OCI-LY3 (cell line): ENCODE measurements around the gene SPG21.
"Not testable (repeated sequence)": the region's sequence is repeated elsewhere in the genome, so short reads cannot be mapped to it uniquely, and the experiment has no call there.

ENCODE experiments used
- H2AFZ ChIP-seq: fragments of 200-600, 300-600 bp; shearing (Covaris generic); 2 replicates; pipeline ENCODE4 v1.6.0; 2014; ENCODE audit warnings: antibody characterized with exemption, low read depth, low read length
- H3K27ac ChIP-seq: fragments of 200-600, 300-600 bp; sonication (generic); 2 replicates; pipeline ENCODE4 v1.5.1; 2014; ENCODE audit warnings: mild to moderate bottlenecking, low read length, moderate library complexity, mixed read lengths
- H3K27me3 ChIP-seq: fragments of 200-600, 300-600 bp; sonication (generic); 2 replicates; pipeline ENCODE4 v1.6.1; 2014; ENCODE audit warnings: low read depth, low read length, mixed read lengths
- H3K36me3 ChIP-seq: fragments of 200-600, 300-600 bp; sonication (generic); replicated peaks from 2 replicates; pipeline ENCODE3; 2014; ENCODE audit warnings: low read depth, low read length, mixed read lengths
- H3K4me1 ChIP-seq: fragments of 300-600, 200-600 bp; sonication (generic); 2 replicates; pipeline ENCODE4 v1.6.1; 2014; ENCODE audit warnings: low read length, mixed read lengths
- H3K4me2 ChIP-seq: fragments of 200-600, 300-600 bp; sonication (generic); 2 replicates; pipeline ENCODE4 v1.6.1; 2014; ENCODE audit warnings: low read length, mixed read lengths
- H3K4me3 ChIP-seq: fragments of 300-600, 200-600 bp; sonication (generic); 2 replicates; pipeline ENCODE4 v1.5.1; 2014; ENCODE audit warnings: antibody characterized with exemption, mild to moderate bottlenecking, low read length, moderate library complexity
- H3K79me2 ChIP-seq: fragments of 300-600, 200-600 bp; shearing (Covaris generic); 2 replicates; pipeline ENCODE4 v1.6.1; 2014; ENCODE audit warnings: mild to moderate bottlenecking, low read length, mixed read lengths
- H3K9ac ChIP-seq: fragments of 300-600, 200-600 bp; shearing (Covaris generic); 2 replicates; pipeline ENCODE4 v1.6.0; 2014; ENCODE audit warnings: mild to moderate bottlenecking, low read length, moderate library complexity
- H3K9me3 ChIP-seq: fragments of 200-600, 300-600 bp; shearing (Covaris generic); 2 replicates; pipeline ENCODE4 v1.6.1; 2014; ENCODE audit warnings: low read length, mixed read lengths; ENCODE audit not compliant: insufficient read depth
- H4K20me1 ChIP-seq: fragments of 200-600, 300-600 bp; sonication (generic); 2 replicates; pipeline ENCODE4 v1.6.1; 2016; ENCODE audit warnings: low read length, mixed read lengths; ENCODE audit not compliant: insufficient read depth
- CTCF ChIP-seq: fragments of 200-600, 300-600 bp; sonication (generic); IDR thresholded peaks from 2 replicates; pipeline ENCODE4 v1.5.1; 2014; ENCODE audit warnings: antibody characterized with exemption, low read length, low read depth
- EZH2phosphoT487 ChIP-seq: fragments of 200-600 bp; shearing (Covaris generic); IDR thresholded peaks from 2 replicates; pipeline ENCODE4 v1.6.1; 2018; ENCODE audit warnings: antibody characterized with exemption, mixed run types, low read depth

SPG21 gene

GRCh38 chr15:65021488-65021887 is 31.8 kb upstream of the SPG21 start:
- TF ChIP-seq EZH2phosphoT487 (no peak), CTCF (no peak)

GRCh38 chr15:65020419-65020818 is 30.7 kb upstream of the SPG21 start:
- H3K9me3 ChIP-seq: no peaks in the 10 kb centered on the region
- H3K4me1 ChIP-seq: no peaks in the 10 kb centered on the region
- H2AFZ ChIP-seq: no peak overlapping the region
- H3K79me2 ChIP-seq: no peaks in the 10 kb centered on the region
- H3K4me3 ChIP-seq: no peak overlapping the region
- no peaks in the 10 kb centered on the region for H4K20me1 ChIP-seq
- H3K36me3 ChIP-seq: peaks cover 55% of the 10 kb centered on the region
- H3K4me2 ChIP-seq: no peak overlapping the region
- H3K9ac ChIP-seq: no peak overlapping the region
- H3K27me3 ChIP-seq: no peaks in the 10 kb centered on the region
- no peak overlapping the region for H3K27ac ChIP-seq
- TF ChIP-seq EZH2phosphoT487 (no peak), CTCF (no peak)

More at GRCh38 chr15:65021488-65021887, 31.8 kb upstream of the SPG21 start:
- Histone ChIP-seq H3K4me2 (no peak overlapping the region), H3K9ac (no peak overlapping the region), H3K4me1 (no peaks in the 10 kb centered on the region), H3K9me3 (no peaks in the 10 kb centered on the region), H3K79me2 (no peaks in the 10 kb centered on the region), H3K36me3 (peaks cover 54% of the 10 kb centered on the region), H4K20me1 (no peaks in the 10 kb centered on the region), H3K27ac (no peak overlapping the region), H3K4me3 (no peak overlapping the region), H3K27me3 (no peaks in the 10 kb centered on the region), H2AFZ (no peak overlapping the region)

- H3K36me3 ChIP-seq: peaks cover 41% of the 10 kb centered on the region
- H3K4me2 ChIP-seq, H3K27me3 ChIP-seq: not testable (repeated sequence)
Measured at GRCh38 chr15:65011198-65011597, 21.5 kb upstream of the SPG21 start.

GRCh38 chr15:65008983-65009382 is 19.3 kb upstream of the SPG21 start:
- Histone ChIP-seq H3K79me2 (no peaks in the 10 kb centered on the region), H3K27ac (no peak overlapping the region), H4K20me1 (no peaks in the 10 kb centered on the region), H3K9ac (no peak overlapping the region), H3K36me3 (peaks cover 24% of the 10 kb centered on the region), H3K4me2 (no peak overlapping the region), H3K4me1 (no peaks in the 10 kb centered on the region), H3K27me3 (no peaks in the 10 kb centered on the region), H2AFZ (no peak overlapping the region), H3K4me3 (no peak overlapping the region), H3K9me3 (no peaks in the 10 kb centered on the region)
- TF ChIP-seq EZH2phosphoT487 (no peak), CTCF (peak; percentile 49)

More at GRCh38 chr15:65011198-65011597, 21.5 kb upstream of the SPG21 start:
- not testable (repeated sequence) for H3K4me3 ChIP-seq, H2AFZ ChIP-seq, H3K4me1 ChIP-seq, H3K79me2 ChIP-seq, H3K9me3 ChIP-seq, H3K27ac ChIP-seq, H3K9ac ChIP-seq, H4K20me1 ChIP-seq

GRCh38 chr15:65006876-65007275 is 17.2 kb upstream of the SPG21 start:
- no peak overlapping the region for H2AFZ ChIP-seq
- H3K4me3 ChIP-seq: no peak overlapping the region
- peaks cover 13% of the 10 kb centered on the region for H3K36me3 ChIP-seq
- H3K4me2 ChIP-seq: no peak overlapping the region
- no peaks in the 10 kb centered on the region for H3K9me3 ChIP-seq
- no peak overlapping the region for H3K27ac ChIP-seq
- no peak overlapping the region for H3K9ac ChIP-seq
- H3K4me1 ChIP-seq: no peaks in the 10 kb centered on the region
- TF ChIP-seq CTCF: no peak
- H3K79me2 ChIP-seq: no peaks in the 10 kb centered on the region
- no peaks in the 10 kb centered on the region for H4K20me1 ChIP-seq
- H3K27me3 ChIP-seq: no peaks in the 10 kb centered on the region
